Stimulated activated CD4-positive, alpha-beta T cell treated with anti-CD3 and anti-CD28 coated beads, Interleukin-15, amount 100 ng/mL, for 24 hours (primary cell): Measurements from ENCODE around the gene ASIC3.
"Not testable (repeated sequence)": the region's sequence is repeated elsewhere in the genome, so short reads cannot be mapped to it uniquely, and the experiment has no call there.

ENCODE experiments used
- DNase-seq: peaks from one replicate; pipeline ENCODE4 v3.0.0-alpha.2; 2020

ASIC3 gene

DNA sequence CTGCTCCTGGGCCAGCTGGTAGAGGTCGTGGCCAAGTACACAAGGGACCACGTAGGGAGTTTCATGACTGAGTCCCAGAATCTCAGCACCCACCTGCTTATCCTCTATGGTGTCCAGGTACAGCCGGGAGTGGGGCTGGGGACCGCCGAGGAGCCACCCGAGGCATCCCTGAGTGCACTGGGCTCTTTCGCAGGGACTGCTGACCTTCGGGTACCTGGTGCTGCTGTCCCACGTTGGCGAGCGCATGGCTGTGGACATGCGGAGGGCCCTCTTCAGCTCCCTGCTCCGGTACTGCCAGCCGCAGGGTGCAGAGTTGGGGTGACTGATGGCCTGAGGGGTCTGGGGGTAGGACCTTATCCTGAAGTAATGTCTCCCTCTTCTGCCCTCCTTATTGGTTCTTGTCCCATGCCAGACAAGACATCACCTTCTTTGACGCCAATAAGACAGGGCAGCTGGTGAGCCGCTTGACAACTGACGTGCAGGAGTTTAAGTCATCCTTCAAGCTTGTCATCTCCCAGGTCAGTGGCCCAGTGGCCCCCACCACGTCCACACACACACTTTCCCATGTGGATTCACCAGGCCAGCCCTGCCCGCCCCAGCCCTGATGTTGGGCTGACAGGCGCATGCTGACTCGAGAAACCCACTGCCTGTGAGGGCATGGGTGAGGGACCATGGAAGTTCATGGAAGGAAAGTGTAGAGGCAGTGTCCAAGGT, 13.9 kb upstream of the ASIC3 start:
- no peak for DNase-seq

DNA sequence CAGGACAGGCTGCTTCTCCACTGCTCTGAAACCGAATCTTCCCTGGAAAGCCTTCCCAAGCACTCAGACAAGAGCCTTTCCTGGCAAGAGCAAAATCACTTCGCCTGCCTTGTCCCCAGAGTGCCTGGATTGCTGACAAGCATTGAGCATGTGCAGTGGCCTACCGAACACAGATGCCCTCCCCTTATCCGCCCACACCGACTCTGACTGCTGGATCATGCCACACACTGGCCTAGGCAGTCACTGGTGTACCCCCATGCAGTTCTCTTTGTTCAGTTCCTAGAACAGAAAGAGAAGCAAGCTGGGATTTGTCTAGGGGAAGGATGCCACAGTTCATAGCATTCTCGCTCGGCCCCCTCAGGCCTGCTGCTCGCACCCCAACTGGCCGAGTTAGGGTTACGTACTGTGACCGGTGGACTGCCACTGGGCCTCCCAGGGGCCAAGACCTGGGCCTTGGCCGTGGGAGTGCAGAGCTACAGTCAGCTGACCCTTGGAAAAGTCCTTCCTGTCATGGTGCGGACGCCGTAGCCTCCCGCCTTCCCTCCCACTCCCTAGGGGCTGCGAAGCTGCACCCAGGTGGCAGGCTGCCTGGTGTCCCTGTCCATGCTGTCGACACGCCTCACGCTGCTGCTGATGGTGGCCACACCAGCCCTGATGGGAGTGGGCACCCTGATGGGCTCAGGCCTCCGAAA, 13.2 kb upstream of the ASIC3 start:
- no peak for DNase-seq

DNA sequence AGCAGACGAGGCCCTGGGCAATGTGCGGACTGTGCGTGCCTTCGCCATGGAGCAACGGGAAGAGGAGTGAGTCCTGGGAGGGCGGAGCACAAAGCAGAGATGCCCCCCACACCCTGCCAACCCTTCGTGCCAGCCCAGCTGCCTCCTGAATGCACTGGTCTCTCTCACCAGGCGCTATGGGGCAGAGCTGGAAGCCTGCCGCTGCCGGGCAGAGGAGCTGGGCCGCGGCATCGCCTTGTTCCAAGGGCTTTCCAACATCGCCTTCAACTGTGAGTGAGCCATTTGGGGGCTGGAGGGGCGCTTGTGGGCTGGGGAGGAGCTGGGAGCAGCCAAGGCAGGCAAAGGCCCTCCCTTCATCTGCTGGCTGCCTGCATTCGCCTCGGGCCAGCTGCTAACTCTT, 12.4 kb upstream of the ASIC3 start:
- no peak for DNase-seq

DNA sequence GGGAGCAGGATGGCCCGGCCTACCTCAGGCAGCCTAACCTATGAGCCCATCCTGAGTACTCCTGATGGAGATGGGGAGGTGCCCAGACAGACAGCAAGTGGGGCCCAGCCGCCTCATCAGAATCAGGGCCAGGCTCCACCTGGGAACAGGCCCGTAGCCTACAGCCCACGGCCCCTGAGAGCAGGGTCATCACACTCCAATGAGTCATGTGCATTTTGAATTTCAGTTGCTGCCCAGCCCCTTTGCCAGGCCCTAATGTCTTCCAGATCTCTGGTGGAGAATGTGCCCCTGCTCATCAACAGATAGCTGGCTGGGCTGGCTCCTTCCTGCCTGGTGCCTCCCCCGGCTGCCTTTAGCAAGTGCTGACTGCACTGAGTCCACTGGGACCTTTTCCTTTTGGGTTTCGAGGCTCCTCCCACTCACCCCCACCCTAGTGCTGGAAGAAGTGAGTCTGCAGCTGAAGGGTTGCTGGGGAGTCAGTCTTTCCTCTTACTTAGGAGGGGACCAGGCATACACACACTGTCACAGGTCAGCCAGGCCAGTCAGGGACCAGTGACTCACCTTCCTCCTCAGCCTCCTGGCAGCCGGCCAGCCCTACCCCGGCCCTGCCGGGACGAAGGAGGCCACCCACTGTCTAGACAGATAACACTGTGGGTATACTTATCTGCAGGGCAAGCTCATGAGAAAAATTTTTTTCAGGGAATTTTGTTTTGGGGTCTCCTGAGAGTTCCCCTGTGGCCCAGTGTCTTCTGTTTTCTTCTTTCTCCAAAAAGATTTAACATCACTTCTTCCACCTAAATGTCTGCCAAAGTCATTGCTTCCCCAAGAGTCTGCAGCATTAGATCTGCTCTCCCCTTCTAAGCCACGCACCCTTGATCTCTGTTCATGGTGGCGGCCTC, 9.1 kb upstream of the ASIC3 start:
- peak; percentile 91 for DNase-seq

DNA sequence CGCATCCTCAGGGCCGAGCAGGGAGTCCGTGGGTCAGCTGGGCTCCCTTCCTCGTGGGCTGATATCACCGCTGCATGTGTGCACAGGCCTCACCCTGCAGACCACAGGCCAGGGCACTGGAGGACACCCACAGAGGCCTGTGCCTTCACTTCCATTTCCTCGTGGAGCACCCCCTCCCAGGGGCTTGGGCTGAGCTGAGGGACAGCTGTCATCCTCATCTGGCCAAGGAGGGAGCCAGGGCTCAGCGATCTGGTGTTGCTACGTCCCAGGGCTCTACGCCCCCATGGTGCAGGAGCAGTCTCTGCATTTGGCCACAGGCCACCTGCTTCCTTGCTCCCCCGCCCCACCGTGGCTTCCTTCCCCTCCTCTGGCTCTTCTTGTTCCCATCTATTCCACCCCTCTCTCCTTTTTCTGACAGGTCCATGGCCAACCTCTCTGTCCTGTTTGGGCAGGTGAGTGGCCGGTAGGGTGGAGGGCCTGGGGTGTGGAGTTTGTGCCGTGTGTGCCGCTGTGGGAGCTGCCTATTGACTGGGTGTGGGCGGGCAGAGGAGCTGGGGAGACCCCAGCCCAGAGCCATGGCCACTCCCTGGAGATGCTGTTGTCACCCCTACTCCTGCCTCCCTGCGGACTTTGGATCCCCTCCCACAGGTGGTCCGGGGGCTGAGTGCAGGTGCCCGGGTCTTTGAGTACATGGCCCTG, 8.3 kb upstream of the ASIC3 start:
- no peak for DNase-seq

DNA sequence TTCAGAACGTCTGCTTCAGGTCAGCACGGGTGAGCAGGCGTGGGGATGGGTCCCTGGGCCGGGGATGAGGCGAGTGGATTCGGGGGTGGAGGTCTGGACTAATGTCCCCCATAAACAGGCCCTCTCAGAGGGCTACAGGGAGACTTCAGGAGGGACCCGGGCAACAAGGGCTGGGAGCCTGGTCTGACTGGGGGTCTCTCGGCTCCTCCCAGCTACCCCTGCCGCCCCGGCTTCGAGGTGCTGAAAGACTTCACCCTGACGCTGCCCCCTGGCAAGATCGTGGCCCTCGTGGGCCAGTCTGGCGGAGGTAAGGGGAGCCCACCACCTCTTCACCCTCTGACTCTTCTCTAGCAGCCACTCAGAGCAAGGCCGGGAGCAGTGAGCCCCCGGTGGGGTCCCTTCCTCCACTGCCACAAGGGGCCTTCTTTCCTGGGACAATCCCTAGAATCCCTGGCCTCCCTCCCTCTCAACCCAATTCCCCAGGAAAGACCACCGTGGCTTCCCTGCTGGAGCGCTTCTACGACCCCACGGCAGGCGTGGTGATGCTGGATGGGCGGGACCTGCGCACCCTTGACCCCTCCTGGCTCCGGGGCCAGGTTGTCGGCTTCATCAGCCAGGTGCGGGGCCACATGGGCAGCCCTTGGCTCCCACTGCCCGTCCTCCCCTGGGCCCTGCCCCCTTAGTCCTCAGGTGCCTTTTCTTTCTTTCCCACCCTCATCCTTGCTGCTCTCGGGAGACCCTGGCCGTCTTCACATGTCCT, 7.5 kb upstream of the ASIC3 start:
- DNase-seq = no peak

DNA sequence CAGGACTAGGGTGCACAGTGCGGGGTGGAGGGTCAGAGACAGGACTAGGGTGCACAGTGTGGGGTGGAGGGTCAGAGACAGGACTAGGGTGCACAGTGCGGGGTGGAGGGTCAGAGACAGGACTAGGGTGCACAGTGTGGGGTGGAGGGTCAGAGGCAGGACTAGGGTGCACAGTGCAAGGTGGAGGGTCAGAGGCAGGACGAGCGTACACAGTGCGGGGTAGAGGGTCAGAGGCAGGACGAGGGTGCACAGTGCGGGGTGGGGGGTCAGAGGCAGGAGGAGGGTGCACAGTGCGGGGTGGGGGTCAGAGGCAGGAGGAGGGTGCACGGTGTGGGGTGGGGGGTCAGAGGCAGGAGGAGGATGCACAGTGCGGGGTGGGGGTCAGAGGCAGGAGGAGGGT, 4.9 kb upstream of the ASIC3 start:
- not testable (repeated sequence) for DNase-seq

DNA sequence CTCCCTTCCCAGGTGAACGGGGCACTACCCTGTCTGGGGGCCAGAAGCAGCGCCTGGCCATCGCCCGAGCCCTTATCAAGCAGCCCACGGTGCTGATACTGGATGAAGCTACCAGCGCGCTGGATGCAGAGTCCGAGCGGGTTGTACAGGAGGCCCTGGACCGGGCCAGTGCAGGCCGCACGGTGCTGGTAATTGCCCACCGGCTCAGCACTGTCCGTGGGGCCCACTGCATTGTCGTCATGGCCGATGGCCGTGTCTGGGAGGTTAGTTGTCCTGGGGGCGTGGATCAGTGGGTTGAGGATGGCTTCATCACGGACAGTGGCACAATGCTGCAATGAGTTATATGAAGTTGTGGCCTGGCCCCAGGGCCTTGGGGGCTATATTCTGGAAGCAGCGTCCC, 4.4 kb upstream of the ASIC3 start:
- DNase-seq = no peak

DNA sequence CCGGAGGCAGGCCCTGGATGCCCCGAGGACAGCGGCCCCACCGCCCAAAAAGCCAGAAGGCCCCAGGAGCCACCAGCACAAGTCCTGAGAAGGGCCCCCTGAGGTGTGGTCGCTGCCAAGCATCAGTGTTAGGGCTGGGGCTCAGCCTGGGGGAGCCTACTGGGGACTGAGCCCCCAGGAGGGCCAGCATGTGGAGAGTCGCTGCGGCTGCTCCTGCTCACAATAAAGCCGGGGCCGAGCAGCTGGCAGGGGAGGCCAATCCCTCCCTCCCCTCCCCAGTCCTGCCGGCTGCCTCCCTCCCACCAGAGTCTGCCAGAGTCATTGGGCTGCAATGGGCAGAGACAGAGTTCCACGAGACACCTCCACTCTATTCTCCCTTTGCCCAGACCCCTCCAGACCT, 3.1 kb upstream of the ASIC3 start:
- DNase-seq = no peak

DNA sequence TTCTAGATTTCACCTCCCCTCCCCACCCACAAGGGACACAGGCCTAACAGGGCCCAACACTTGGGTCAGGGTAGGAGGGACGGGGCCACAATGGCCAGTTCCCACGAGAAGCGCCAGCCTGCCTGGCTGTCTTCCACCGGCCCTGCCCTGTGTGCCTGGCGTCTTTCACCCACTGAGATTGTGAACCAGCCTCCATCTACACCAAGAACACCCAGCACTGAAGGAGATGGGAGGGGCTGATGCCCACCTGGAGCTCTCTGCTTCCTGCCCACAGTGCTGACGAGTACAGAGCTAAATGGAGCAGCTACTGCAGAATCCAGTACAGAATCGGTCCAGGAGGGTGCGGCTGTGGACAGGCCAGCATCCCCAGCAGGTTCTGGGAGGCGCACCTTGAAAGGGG, 2.4 kb upstream of the ASIC3 start:
- no peak for DNase-seq

DNA sequence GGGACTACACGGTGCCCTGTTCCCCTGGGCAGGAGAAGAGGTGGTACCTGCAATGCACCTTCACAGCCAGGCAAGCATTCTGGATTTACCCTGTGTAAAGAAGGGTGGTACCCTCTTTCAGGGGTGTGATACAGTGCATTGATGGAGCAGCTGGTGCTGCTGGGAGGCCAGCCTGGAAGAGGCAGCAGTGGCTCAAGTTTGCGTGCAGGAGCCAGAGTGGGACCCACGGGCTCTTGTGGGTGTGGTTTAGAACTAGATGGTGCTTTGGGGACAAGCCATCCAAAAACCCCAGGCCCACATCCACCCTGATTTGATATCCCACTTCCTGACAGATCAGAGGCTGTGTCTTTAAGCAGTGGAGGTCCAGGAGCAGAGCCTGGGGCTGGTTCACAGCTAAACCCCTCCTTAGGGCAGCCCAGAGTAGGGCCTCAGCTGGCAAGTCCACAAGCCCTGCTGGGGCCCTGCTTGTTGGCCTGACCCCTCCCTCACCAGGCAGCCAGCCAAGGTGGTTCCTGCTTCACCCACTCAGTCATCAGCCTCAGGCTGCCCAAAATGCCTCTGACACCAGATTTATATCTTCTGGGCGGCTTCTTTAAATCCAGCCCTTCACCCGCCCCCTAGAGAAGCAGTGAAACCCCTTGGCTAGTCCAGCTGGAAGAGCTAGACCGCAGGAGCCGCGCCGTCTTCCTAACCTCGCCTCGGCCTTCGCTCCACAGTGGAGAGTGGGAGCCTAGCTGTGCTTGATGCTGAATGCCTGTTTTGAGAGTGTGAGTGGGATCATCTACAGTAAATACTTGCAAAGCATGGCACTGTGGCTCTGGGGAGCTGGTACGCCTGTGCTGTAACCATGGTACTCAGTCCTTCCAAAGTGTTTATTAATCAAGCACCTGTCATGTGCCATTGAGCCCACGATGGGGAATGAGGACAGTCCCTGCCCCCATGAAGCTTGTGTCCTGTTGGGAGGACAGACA, 1.4 kb upstream of the ASIC3 start:
- DNase-seq = no peak

DNA sequence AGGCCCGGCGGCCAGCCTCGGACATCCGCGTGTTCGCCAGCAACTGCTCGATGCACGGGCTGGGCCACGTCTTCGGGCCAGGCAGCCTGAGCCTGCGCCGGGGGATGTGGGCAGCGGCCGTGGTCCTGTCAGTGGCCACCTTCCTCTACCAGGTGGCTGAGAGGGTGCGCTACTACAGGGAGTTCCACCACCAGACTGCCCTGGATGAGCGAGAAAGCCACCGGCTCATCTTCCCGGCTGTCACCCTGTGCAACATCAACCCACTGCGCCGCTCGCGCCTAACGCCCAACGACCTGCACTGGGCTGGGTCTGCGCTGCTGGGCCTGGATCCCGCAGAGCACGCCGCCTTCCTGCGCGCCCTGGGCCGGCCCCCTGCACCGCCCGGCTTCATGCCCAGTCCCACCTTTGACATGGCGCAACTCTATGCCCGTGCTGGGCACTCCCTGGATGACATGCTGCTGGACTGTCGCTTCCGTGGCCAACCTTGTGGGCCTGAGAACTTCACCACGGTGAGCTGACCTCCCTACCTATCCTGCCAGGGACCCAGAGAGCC, 656 bp downstream of the ASIC3 start:
- no peak for DNase-seq

DNA sequence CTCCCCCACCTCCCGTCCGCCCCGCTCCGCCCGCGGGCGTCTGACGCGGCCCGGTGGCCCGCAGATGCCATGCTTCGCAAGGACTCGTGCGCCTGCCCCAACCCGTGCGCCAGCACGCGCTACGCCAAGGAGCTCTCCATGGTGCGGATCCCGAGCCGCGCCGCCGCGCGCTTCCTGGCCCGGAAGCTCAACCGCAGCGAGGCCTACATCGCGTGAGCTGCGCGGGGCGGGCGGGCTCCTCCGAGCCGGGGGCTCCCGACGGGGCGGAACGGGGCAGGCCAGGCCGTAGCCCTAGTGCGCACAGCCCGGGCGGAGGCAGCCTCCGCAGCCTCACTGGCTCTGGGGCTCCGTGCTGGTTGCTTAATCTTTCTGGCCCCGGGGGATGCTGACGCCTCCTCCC, 2.8 kb downstream of the ASIC3 start:
- DNase-seq = peak; percentile 68

DNA sequence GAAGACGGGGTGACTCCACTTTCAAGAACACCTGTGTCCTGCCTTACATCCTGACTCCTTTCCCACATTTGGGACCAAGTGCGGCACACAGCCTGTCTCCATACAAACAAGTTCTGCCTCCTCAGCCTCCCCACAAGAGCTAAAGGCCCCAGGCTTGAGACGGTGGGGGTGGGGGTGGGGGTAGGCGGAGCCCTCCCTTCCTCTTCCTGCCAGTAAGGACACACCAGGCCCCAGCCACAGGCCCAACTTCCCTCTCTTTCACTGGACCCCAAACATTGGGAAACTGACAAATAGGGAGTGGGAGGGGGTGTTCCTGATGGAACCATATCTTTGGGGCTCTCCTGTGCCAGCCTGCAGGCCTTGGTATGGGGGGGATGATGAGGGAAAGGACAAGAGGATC, 4.8 kb downstream of the ASIC3 start:
- DNase-seq = no peak

DNA sequence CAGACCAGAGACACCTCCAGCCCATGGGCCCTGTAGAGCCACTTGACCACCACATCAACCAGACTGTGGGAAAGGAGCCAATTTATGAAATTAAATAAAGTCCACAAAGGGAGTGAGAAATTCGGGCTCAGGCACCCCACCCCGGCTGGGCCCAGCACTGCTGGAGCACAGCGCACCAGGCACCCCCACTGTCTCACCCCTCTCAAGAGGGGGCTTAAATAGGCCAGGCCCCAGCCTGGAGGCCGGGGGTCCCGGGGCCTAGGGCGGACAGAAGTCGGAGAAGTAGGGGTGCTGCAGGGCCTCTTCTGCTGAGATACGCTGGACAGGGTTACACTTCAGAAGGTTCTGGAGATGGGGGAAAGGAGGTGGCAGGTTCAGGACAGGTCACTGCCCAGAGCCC, 5.4 kb downstream of the ASIC3 start:
- DNase-seq = no peak

DNA sequence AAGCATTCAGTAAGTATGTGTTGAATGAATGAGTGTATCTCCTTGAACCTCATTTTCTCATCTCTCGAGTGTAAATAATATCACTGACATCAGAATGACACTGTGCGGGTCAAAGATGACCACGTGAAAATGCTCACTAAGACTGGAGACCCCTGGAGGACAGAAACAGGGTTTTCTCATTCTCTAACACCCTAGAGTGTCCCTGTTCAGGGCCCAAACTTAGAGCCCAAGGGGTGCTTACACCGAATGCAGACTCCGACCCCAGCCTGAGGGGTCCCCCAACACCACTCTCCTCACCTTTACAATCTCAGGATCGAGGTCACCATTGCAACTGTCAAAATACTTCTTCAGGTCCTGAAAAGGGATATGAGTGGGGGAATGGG, 7.9 kb downstream of the ASIC3 start:
- no peak for DNase-seq

DNA sequence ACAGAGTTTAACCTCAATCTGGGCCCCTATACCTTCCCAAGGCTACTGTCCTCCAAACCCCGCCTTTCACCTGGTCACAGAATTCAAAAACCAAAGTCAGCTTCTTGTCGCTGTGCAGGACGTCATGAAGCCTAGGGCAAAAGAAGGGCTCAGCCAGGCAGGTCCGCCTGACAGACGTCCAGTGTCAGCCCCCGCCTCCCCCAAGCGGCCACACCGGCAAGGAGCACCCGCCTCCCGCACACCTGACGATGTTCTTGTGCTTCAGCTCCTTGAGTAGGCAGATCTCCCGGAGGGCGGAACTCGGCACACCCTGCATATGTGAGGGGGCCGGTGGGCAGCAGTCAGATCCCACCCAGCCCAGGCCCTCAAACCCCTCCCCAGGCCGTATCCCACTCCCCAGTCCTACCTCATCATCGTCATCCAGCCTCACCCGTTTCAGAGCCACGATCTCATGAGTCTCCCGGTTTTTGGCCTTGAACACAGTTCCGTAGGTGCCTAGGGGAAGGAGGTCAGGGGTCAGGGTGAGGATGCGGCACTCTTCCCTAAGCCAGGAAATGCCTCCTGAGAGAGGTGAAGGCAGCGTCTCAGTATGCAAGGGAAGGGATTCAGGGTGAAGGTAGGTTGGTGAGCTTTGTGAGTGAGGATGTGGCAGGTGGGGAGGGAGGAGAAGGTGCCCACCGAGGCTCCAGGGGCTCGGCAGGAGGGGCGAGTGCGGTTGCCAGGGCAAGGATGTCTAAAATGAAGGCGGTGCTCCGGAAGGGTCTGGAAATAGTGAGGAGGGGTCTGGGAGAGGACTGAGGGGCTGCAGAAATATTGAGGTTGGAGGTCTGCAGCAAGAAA, 8.6 kb downstream of the ASIC3 start:
- DNase-seq = no peak

DNA sequence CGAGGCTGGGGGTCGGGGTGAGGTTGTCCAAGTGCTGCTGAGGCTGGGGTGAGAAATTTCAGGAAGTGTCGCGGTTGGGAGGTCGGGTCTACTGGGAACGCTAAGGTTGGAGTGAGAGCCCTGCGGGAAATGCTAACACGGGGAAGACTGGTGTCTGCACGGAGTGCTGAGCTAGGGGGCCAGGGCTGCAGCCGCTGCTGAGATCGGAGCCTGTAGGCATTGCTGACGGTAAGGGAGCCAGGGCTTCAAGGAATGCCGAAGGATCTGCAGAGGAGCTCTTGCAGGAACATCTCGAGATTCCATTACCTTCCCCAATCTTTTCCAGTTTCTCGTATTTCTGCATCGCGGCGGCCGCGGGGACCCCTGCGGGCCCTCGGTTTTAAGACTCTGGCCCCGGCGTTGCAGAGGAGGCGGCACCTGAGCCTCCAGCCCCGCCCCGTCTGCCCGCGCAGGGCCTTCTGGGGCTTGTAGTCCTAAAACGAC, 9.2 kb downstream of the ASIC3 start, which contains the start of gene CDK5:
CDK5 (minus strand) TSS at position 392 of the 483 bp plus-strand sequence; CDS start at position 343, 49 bp downstream.
- DNase-seq = no peak

DNA sequence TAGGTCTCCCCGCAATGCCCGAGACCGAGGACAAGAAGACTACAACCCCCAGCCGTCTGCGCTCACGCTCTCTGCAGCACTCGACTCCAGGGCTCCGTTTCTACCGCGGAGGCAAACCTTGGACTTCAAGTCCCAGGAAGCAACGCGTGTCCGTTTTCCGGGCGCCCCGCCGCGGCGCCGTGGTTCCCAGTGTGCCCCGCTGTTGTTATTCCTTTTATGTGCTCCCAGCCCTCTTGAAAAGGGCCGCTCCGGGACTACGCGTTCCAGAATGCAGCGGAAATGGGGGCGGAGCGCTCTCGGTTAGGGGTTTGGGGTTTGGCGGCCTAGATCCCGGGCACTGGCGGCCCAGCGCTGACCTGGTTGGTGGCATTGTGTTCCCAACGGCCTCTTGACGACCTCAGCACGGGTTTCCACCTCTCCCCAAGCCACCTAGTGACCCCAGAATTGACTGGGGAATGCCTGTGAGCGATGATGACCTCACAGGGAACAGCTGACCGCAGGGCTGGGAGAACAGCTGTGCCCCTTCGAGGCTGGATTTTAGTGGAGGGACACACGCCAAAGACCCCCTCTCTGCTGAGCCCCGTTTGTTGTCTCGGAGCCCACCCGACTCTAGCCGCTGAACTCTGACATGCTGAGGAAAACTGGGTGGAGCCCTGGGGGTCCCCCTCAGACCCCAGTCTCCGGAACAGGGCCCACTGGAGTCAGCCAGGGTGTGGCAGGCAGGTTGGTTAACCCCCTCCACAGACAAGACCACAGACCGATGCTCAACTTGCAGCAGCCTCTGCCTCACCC, 9.9 kb downstream of the ASIC3 start:
- DNase-seq = peak; percentile 98
